Measurements from ENCODE around the gene HK1.

The HK1 gene

DNA sequence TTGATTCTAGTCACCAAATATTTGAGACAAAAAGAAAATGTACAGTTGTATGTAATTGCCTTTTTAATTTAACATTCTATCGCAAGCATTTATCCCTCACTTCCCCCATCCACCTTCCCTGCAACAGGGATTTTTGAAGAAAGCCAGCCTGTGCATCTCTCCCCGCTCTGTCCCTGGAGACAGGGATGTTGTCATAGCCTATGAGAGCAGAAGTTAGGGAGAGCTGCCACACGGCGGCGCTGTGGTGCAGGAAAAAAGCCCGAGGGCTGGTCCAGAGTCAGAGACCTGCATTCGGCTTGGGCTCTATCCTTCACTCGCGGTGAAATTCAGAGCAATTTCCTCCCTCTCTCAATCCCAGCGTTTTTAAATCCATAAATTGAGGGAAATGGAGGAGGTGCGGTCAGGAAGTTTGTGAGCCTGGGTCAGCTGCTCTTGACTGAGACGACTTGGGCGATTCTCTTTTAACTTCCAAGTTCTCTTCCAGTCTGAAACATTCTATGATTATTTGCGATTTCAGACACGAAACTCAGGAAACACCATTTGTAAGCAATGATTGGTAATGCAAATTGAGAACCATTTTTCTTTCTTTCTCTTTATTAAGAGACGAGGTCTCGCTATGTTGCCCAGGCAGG lies 40.7 kb upstream of the HK1 start:
- no peak for TF ChIP-seq POLR2A (IDR thresholded peaks at IDR 0.05; ENCODE audit: extremely low read depth, insufficient read length)
- TF ChIP-seq, protein P1, sequence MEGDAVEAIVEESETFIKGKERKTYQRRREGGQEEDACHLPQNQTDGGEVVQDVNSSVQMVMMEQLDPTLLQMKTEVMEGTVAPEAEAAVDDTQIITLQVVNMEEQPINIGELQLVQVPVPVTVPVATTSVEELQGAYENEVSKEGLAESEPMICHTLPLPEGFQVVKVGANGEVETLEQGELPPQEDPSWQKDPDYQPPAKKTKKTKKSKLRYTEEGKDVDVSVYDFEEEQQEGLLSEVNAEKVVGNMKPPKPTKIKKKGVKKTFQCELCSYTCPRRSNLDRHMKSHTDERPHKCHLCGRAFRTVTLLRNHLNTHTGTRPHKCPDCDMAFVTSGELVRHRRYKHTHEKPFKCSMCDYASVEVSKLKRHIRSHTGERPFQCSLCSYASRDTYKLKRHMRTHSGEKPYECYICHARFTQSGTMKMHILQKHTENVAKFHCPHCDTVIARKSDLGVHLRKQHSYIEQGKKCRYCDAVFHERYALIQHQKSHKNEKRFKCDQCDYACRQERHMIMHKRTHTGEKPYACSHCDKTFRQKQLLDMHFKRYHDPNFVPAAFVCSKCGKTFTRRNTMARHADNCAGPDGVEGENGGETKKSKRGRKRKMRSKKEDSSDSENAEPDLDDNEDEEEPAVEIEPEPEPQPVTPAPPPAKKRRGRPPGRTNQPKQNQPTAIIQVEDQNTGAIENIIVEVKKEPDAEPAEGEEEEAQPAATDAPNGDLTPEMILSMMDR (IDR thresholded peaks at IDR 0.05; ENCODE audit: low read depth, low read length) = peak; percentile 97
- TF ChIP-seq, protein P2, sequence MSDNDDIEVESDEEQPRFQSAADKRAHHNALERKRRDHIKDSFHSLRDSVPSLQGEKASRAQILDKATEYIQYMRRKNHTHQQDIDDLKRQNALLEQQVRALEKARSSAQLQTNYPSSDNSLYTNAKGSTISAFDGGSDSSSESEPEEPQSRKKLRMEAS (IDR thresholded peaks at IDR 0.05; ENCODE audit: low read depth, low read length) = no peak
- TF ChIP-seq MYC (IDR thresholded peaks at IDR 0.05; ENCODE audit: low read depth, low read length) = 0 out of 2 replicates have a peak, but pooled peaks have one; percentile 32
- peak; percentile 85 for DNase-seq (ENCODE audit: low read depth)
- H3K4me3 ChIP-seq (ENCODE audit: low read depth, low read length) = no peak overlapping the region

DNA sequence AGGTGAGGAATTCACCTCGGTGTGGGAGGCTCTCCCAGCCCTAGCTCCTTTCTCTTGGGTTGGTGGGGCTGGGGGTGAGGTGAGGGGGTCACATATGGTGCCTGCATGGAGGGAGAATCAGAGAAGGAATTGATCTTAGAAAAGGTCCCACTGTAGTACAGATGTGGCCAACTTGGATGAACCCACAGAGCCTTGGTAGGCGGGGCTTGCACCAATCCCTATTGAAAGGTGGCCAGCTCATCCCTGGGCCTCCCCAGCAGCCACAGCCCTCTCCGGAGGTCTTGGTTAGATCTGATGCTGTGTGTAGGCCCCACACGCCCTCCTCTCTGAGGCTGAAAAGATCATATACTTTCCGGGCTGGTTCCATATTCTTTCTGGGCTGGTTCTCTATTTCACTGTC lies 39.2 kb upstream of the HK1 start:
- H3K4me3 ChIP-seq (ENCODE audit: low read depth, low read length) = no peak overlapping the region
- no peak for DNase-seq (ENCODE audit: low read depth)
- no peak for TF ChIP-seq MYC (IDR thresholded peaks at IDR 0.05; ENCODE audit: low read depth, low read length)
- no peak for TF ChIP-seq POLR2A (IDR thresholded peaks at IDR 0.05; ENCODE audit: extremely low read depth, insufficient read length)
- TF ChIP-seq, protein P2 (IDR thresholded peaks at IDR 0.05; ENCODE audit: low read depth, low read length) = no peak
- TF ChIP-seq, protein P1 (IDR thresholded peaks at IDR 0.05; ENCODE audit: low read depth, low read length) = no peak

DNA sequence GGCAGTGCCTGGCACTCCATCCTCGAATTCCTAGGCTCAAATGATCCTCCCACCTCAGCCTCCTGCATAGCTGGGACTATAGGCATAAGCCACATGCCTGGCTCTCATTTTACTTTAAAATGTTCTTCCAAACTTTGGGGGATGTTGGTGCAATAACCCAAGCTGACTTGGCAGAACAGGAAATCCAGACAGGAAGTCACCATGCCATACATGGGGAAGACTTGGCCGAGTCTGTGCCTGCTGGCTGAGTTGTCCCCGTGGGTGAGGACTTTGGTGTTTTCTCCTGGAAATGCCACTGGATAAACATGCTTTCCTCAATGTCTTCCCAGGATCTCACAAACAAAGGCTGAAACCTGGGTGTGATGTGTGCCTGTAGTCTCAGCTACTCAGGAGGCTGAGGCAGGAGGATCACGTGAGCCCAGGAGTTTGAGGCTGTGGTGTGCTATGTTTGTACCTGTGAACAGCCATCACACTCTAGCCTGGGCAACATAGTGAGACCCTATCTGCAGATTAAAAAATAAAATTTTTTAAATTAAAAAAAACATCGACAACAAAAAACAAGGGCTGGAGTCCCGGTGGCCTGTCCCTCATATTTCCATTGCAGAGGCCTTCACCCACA lies 38.4 kb upstream of the HK1 start:
- H3K4me3 ChIP-seq (ENCODE audit: low read depth, low read length) = no peak overlapping the region
- peak; percentile 37 for DNase-seq (ENCODE audit: low read depth)
- TF ChIP-seq POLR2A (IDR thresholded peaks at IDR 0.05; ENCODE audit: extremely low read depth, insufficient read length) (no peak), MYC (IDR thresholded peaks at IDR 0.05; ENCODE audit: low read depth, low read length) (no peak)
- TF ChIP-seq, protein P2 (IDR thresholded peaks at IDR 0.05; ENCODE audit: low read depth, low read length) = no peak
- TF ChIP-seq, protein P1 (IDR thresholded peaks at IDR 0.05; ENCODE audit: low read depth, low read length) = no peak

DNA sequence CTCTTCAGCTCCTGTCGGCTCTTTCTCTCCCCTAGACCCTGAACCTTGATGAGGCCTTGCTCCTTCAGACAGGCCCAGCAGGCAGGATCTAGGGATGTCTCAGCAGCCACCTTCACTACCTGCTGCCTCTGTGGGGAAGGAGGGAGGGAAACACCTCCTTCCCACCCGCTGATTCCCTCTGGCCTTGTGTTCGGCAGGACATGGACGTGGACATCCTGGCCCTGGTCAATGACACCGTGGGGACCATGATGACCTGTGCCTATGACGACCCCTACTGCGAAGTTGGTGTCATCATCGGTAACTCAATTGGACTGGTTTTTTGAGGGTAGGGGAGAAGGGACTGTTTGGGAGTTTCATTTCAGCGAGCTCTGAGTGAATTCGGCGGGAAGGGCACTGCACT lies 37.8 kb upstream of the HK1 start:
- no peak overlapping the region for H3K4me3 ChIP-seq (ENCODE audit: low read depth, low read length)
- no peak for DNase-seq (ENCODE audit: low read depth)
- TF ChIP-seq MYC (IDR thresholded peaks at IDR 0.05; ENCODE audit: low read depth, low read length) = no peak
- no peak for TF ChIP-seq POLR2A (IDR thresholded peaks at IDR 0.05; ENCODE audit: extremely low read depth, insufficient read length)
- TF ChIP-seq, protein P2 (IDR thresholded peaks at IDR 0.05; ENCODE audit: low read depth, low read length) = no peak
- TF ChIP-seq, protein P1 (IDR thresholded peaks at IDR 0.05; ENCODE audit: low read depth, low read length) = no peak

DNA sequence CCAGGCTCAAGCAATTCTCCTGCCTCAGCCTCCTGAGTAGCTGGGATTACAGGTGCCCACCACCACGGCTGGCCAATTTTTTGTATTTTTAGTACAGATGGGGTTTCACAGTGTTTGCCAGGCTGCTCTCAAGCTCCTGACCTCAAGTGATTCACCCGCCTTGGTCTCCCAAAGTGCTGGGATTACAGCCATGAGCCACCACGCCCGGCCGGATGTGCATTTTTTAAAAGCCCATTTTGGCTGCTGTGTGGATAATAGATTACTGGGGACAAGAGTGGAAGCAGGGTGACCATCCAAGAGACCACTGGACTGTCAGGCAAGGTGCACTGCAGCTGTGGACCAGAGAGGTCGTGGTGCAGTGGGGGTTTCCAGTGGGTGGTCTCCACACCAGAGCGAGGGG lies 36.7 kb upstream of the HK1 start:
- TF ChIP-seq MYC (IDR thresholded peaks at IDR 0.05; ENCODE audit: low read depth, low read length) (no peak), POLR2A (IDR thresholded peaks at IDR 0.05; ENCODE audit: extremely low read depth, insufficient read length) (no peak)
- TF ChIP-seq, protein P2 (IDR thresholded peaks at IDR 0.05; ENCODE audit: low read depth, low read length) = no peak
- TF ChIP-seq, protein P1 (IDR thresholded peaks at IDR 0.05; ENCODE audit: low read depth, low read length) = no peak
- no peak for DNase-seq (ENCODE audit: low read depth)
- no peak overlapping the region for H3K4me3 ChIP-seq (ENCODE audit: low read depth, low read length)

All from NB4 (cell line).